Hepatocyte (in vitro differentiated cells): ENCODE data around the gene EIF4G3. TPM values are rescaled to one million over a fixed set of nuclear protein-coding genes. Genes with fewer than 3 reads are reported as not detected.

Source experiments
- DNase-seq: peaks from one replicate; pipeline ENCODE4 v3.0.0-alpha.2; 2016; ENCODE audit warnings: low spot score
- H2AFZ ChIP-seq: fragments of 200-600 bp; sonication (generic); 2 replicates; pipeline ENCODE4 v1.6.0; 2016; ENCODE audit warnings: antibody characterized with exemption, mild to moderate bottlenecking
- H3K27ac ChIP-seq: fragments of 200-600 bp; sonication (generic); 2 replicates; pipeline ENCODE4 v1.5.1; 2016; ENCODE audit warnings: mild to moderate bottlenecking
- H3K27me3 ChIP-seq: fragments of 200-600 bp; sonication (generic); 2 replicates; pipeline ENCODE4 v1.6.1; 2016
- H3K36me3 ChIP-seq: fragments of 200-600 bp; sonication (generic); replicated peaks from 2 replicates; pipeline ENCODE4 v1.5.1; 2016; ENCODE audit warnings: low read depth; ENCODE audit not compliant: insufficient read depth
- H3K4me1 ChIP-seq: fragments of 200-600 bp; sonication (generic); 2 replicates; pipeline ENCODE4 v1.5.1; 2016; ENCODE audit warnings: mild to moderate bottlenecking, moderate library complexity; ENCODE audit not compliant: insufficient read depth
- H3K4me2 ChIP-seq: fragments of 200-600 bp; sonication (generic); 2 replicates; pipeline ENCODE4 v1.6.0; 2016
- H3K4me3 ChIP-seq: fragments of 200-600 bp; sonication (generic); 2 replicates; pipeline ENCODE4 v1.5.1; 2016; ENCODE audit warnings: mild to moderate bottlenecking
- H3K79me2 ChIP-seq: fragments of 200-600 bp; sonication (generic); 2 replicates; pipeline ENCODE4 v1.6.0; 2017; ENCODE audit warnings: mild to moderate bottlenecking
- H3K9me2 ChIP-seq: fragments of 200-600 bp; sonication (generic); replicated peaks from 2 replicates; pipeline ENCODE4 v1.6.0; 2017; ENCODE audit warnings: mild to moderate bottlenecking; ENCODE audit not compliant: insufficient read depth
- H3K9me3 ChIP-seq: fragments of 200-600 bp; sonication (generic); 2 replicates; pipeline ENCODE4 v1.5.1; 2016; ENCODE audit warnings: low read depth, mild to moderate bottlenecking
- H4K20me1 ChIP-seq: fragments of 200-600 bp; sonication (generic); 2 replicates; pipeline ENCODE4 v1.6.0; 2016; ENCODE audit warnings: mild to moderate bottlenecking; ENCODE audit not compliant: insufficient read depth, poor library complexity, severe bottlenecking
- EZH2 ChIP-seq: fragments of 200-600 bp; sonication (generic); IDR thresholded peaks from 2 replicates; pipeline ENCODE4 v1.6.1; 2016; ENCODE audit warnings: antibody characterized with exemption, mild to moderate bottlenecking, borderline replicate concordance
- EZH2phosphoT487 ChIP-seq: fragments of 200-600 bp; sonication (generic); IDR thresholded peaks from one replicate; pipeline ENCODE4 v1.6.1; 2018; ENCODE audit warnings: antibody characterized with exemption, mild to moderate bottlenecking, low read depth, moderate library complexity; ENCODE audit not compliant: unreplicated experiment, severe bottlenecking
- WGBS: methylation state at CpG from one replicate; pipeline ENCODE4 v1.1.6; 2016; ENCODE audit warnings: low lambda C conversion rate; ENCODE audit errors: missing lambda C conversion rate; 5-methylcytosine and 5-hydroxymethylcytosine counted together
- polyA plus RNA-seq: library from polyadenylated mRNA; unstranded; fragments of >200 nt; fragmentation: Nextera tagmentation; extraction: Ambion mirVana; gene quantifications from 2 replicates; pipeline ENCODE4 v1.2.1, GENCODE V29; 2016
- total RNA-seq: library from RNA; depleted of rRNA; stranded (reverse); fragments of >200 nt; gene quantifications from 2 replicates; pipeline ENCODE4 v1.2.3, GENCODE V29; 2014
- TF ChIP-seq, protein P1 (sequence below): fragments of 200-600 bp; sonication (generic); IDR thresholded peaks from 2 replicates; pipeline ENCODE4 v1.5.1; 2016; ENCODE audit warnings: antibody characterized with exemption, mild to moderate bottlenecking; ENCODE audit not compliant: poor library complexity

The EIF4G3 gene
- total and polyA plus RNA-seq, 2 experiments from 2014 or later = 33.4 to 42.2 TPM

DNA sequence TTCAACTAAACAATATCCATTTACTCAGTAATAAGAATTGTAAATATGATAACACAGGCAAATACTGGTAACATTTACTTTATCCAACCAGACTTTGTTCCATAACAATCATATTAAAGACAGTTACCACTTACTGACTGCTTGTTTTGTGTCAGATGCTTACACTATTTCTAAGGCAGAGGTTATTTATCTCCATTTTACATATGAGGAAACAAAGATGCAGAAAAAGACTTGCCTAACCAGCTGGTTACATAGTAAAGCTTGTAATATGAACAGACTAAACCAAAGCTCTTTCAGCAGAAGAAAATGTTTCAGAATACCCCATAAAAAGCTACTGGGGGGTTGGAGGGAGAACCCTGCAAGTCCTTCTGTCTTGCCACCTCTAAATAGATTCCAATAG is 180.1 kb downstream of the EIF4G3 start:
- TF ChIP-seq, protein P1, sequence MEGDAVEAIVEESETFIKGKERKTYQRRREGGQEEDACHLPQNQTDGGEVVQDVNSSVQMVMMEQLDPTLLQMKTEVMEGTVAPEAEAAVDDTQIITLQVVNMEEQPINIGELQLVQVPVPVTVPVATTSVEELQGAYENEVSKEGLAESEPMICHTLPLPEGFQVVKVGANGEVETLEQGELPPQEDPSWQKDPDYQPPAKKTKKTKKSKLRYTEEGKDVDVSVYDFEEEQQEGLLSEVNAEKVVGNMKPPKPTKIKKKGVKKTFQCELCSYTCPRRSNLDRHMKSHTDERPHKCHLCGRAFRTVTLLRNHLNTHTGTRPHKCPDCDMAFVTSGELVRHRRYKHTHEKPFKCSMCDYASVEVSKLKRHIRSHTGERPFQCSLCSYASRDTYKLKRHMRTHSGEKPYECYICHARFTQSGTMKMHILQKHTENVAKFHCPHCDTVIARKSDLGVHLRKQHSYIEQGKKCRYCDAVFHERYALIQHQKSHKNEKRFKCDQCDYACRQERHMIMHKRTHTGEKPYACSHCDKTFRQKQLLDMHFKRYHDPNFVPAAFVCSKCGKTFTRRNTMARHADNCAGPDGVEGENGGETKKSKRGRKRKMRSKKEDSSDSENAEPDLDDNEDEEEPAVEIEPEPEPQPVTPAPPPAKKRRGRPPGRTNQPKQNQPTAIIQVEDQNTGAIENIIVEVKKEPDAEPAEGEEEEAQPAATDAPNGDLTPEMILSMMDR = no peak
- no peak for TF ChIP-seq EZH2phosphoT487
- Histone ChIP-seq H3K4me2 (no peak overlapping the region), H3K4me1 (peaks cover 13% of the 10 kb centered on the region), H3K9me3 (no peaks in the 10 kb centered on the region), H3K27me3 (no peaks in the 10 kb centered on the region), H3K4me3 (no peak overlapping the region), H3K9me2 (no peaks in the 10 kb centered on the region), H3K79me2 (peaks cover 10% of the 10 kb centered on the region), H3K36me3 (no peaks in the 10 kb centered on the region), H2AFZ (no peak overlapping the region), H4K20me1 (peaks cover 5% of the 10 kb centered on the region), H3K27ac (no peak overlapping the region)
- DNase-seq = no peak

DNA sequence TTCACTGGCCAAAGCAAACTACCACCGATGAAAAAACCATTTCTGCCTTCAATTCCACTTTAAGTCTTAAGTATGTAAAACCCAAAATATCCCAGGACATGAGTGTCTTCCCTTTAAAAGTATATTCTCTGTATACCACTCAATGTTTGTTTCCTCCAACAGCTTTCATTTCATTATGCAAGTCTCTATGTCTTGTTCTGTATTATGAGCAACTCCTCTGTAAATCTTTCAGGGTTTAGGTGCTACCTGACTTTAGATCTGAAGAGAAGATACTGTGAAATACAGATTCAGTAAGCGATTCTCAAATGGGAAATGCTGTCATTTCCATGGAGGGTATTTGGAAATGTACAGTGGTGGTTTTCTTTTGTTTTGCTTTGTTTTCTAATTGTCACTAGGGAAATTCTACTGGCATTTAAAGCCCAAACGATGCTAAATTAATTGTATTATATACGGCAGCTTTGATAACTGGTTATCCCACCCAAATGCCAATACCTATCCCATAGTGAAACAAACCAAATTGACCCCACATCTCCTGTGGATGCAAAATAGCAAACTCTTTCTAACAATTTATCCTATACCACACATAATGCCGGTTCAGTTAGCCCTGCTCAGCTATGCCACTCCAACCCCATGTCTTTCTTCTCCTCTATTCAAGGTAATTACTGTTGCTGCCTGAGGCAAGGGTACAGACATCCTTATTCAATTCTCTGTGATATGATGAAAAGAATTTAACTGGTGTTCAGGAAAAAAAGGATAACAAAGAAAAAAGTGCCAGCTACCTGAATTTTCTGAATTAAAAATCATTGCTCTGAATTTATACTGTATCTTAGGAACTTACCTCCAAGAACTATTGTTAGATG is 182.8 kb downstream of the EIF4G3 start:
- H3K9me3 ChIP-seq = no peaks in the 10 kb centered on the region
- 88% methylated on average over 5 of the region's 5 CpGs for WGBS
- peaks cover 21% of the 10 kb centered on the region for H3K79me2 ChIP-seq
- no peaks in the 10 kb centered on the region for H3K9me2 ChIP-seq
- no peak overlapping the region for H3K4me3 ChIP-seq
- H3K4me1 ChIP-seq = peaks cover 13% of the 10 kb centered on the region
- no peak overlapping the region for H2AFZ ChIP-seq
- no peaks in the 10 kb centered on the region for H3K27me3 ChIP-seq
- peaks cover 6% of the 10 kb centered on the region for H4K20me1 ChIP-seq
- no peak overlapping the region for H3K27ac ChIP-seq
- DNase-seq = no peak
- H3K36me3 ChIP-seq = no peaks in the 10 kb centered on the region
- no peak overlapping the region for H3K4me2 ChIP-seq
- TF ChIP-seq EZH2phosphoT487 = no peak
- TF ChIP-seq, protein P1 = no peak
- TF ChIP-seq EZH2 = no peak

DNA sequence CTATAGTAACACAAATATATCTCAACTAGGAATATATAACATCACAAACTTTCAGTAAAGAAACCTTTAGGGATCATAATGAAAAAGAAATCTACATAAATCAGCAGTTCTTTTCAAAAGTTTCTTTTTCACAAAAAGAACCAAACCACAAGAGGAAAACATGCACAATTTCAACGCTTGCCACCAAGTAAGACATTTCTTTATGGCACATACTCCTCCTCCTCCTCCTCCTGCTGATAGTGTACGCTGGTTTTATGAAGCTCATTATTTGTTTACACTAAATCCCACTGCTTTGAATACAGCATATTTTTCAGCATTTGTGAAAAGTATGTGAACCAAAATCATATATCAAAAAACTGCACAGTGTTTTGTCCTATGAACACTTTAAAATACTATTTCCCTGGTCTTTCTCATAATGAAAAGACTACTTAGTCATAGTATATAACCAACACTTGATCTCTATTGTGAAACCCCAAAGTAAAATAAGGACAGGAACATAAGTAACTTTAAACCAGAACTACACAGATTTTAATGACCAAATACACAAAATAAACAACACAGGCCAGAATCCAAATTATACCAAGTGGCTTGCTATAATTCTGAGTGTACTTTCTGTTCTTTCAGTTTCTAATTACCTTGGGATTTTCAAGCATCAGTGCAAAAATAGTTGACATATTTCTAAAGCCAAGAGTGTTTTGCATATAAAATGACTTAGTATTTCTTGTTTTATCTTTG is 184.2 kb downstream of the EIF4G3 start:
- TF ChIP-seq EZH2 (no peak), EZH2phosphoT487 (no peak)
- TF ChIP-seq, protein P1 = no peak
- WGBS = 68% methylated on average over 2 of the region's 2 CpGs
- Histone ChIP-seq H3K9me2 (no peaks in the 10 kb centered on the region), H4K20me1 (peaks cover 6% of the 10 kb centered on the region), H3K79me2 (peaks cover 21% of the 10 kb centered on the region), H2AFZ (no peak overlapping the region), H3K4me1 (peaks cover 13% of the 10 kb centered on the region), H3K9me3 (no peaks in the 10 kb centered on the region), H3K27ac (peak overlapping the region; percentile 12), H3K4me3 (no peak overlapping the region), H3K36me3 (no peaks in the 10 kb centered on the region), H3K4me2 (peak overlapping the region; percentile 37), H3K27me3 (no peaks in the 10 kb centered on the region)
- no peak for DNase-seq
